GM19324 (cell line): ENCODE measurements around the gene MSMP.

Experiments
- ATAC-seq: cut with Tn5 transposase; IDR thresholded peaks from one replicate; pipeline ENCODE4 v1.9.1; 2021; ENCODE audit warnings: mild to moderate bottlenecking, moderate library complexity; ENCODE audit not compliant: unreplicated experiment, low FRiP score

The MSMP gene

DNA sequence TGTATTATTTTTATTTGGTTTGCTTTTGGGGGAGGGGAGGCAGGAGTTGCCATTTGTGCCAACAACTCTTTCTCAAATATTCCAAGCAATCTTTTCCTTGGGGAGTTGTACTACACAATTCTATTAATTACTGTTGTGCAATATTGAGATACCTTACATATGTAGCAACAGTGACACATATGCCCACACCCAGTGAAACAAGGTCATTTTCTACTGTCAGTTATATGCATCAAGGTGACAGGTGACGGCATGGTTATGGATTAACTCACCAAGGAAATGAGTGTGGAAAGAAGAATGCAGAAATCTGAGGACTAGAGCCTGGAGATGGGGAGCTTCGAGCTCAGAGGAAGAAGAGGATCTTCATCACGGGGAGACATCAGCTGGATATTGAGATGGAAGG lies 17.9 kb upstream of the MSMP start:
- no peak for ATAC-seq

- no peak for ATAC-seq
Observed at GRCh38 chr9:35771534-35771933, 17.5 kb upstream of the MSMP start.

DNA sequence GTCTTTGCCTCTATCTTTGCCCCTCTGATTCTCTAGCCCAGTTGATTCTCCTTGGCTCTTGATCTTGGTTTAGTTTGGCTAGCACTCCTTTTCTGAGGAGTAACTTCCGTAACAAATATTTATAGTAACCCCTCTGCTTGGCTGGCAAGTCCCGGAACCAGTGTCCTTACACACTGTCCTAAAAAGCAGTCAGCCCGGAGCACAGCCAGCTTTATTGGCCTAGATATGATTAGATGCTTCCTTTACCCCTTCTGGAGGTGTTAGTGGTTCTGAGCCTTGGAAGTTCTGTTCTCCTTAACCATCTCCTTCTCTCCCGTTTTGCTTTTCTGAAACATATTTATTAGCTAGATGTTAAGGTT lies 17.0 kb upstream of the MSMP start:
- no peak for ATAC-seq

- no peak for ATAC-seq
Observed at GRCh38 chr9:35769763-35770162, 15.7 kb upstream of the MSMP start.

GRCh38 chr9:35767458-35767857 lies 13.4 kb upstream of the MSMP start:
- ATAC-seq, result no peak

GRCh38 chr9:35766997-35767396 lies 12.9 kb upstream of the MSMP start:
- ATAC-seq, result no peak

- no peak for ATAC-seq
Observed at GRCh38 chr9:35763803-35764202, 9.7 kb upstream of the MSMP start.

DNA sequence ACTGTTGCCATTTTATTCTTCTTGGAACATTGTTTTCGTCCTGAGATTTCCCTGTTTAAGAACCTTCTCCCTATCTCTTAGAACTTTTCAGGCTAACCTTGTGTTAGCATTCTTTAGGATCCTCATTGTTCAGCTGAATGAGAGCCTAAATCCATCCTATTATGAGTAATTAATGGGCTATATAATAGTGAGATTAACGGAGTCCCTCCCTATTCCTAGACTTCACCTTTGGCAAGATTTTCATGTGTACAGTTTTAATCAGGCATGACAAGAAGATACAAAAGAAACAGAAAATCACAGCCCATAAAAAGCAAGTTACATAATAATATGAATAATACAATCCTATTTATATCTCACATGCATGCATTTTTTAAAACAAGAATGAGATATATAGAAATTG lies 9.1 kb upstream of the MSMP start:
- no peak for ATAC-seq

- no peak for ATAC-seq
Observed at GRCh38 chr9:35760651-35761050, 6.6 kb upstream of the MSMP start.

- no peak for ATAC-seq
Observed at GRCh38 chr9:35759795-35760194, 5.7 kb upstream of the MSMP start.

DNA sequence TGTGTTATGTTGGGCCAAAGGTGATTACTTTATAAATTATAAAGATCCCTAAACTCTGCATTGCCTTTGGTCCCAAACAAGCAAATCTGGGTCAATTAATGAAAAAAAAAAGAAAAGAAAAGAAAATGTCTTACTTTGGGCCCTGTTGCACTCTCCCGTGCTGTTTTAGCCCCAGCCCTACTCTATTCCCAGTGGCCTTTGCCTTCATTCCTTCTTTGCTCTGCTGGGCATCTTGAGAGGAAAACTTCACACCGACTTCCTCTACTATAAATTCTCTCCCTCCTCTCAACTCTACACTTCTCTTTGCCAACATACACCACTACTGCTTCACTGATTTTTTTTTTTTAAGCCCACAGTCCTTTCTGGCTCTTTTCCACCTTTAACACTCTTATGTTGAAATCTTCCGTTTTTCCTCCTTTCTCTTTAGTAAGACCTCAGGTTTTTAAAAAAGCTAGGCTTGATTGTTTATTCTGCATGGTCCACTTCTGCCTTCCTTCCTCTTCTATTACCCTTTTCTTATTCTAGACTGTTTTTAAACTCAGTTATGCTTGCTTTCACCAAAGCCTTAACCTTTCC lies 4.5 kb upstream of the MSMP start:
- ATAC-seq, result no peak

DNA sequence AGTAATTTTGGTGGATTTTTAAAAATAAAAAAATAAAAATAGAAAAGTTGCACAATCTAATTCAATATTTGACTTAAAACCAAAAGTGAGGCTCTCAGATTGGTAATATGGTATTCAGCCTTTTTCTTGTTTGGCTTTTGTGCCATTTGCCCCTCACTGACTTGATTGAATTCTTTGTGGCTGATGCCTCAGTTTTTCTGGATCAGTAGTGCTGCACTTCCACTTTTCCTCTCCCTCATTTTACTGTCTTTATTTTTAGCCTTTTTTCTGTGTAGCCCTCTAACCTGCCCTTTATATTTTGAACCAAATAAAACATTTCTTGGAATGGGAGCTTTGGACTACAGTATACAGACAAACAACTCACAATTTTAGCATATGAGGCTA lies 3.8 kb upstream of the MSMP start:
- no peak for ATAC-seq

DNA sequence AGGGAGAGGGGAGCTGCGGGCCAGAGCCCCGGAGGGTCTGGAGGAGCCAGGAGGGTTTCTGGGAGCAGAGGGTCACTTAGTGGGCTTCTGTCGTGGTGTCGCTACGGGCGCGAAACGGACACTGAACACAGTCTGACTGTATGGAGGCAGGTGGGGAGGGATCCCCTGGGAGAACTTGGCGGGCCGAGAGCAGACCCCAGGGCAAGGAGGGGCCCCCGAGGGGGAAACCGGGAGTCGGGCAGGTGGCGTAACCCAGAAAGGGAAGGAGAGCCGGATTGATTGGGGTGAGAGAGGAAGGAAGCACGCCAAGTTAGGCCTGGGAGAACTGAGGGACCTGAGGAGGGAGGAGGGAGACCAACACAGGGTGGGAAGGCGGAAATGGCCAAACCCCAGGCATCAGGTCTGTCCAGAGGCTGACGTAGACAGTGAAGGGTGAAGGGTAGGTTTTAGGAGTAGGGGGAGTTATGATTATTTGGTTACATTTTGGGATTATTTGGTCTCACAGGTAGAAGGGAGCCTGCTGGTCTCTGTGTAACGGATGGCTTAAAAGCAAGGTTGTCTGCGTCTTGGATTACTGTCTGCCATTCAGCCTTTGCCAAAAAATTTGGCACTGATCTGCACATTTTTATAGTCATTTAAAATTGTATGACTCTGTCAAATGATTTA lies 3.3 kb upstream of the MSMP start:
- peak; percentile 30 for ATAC-seq

DNA sequence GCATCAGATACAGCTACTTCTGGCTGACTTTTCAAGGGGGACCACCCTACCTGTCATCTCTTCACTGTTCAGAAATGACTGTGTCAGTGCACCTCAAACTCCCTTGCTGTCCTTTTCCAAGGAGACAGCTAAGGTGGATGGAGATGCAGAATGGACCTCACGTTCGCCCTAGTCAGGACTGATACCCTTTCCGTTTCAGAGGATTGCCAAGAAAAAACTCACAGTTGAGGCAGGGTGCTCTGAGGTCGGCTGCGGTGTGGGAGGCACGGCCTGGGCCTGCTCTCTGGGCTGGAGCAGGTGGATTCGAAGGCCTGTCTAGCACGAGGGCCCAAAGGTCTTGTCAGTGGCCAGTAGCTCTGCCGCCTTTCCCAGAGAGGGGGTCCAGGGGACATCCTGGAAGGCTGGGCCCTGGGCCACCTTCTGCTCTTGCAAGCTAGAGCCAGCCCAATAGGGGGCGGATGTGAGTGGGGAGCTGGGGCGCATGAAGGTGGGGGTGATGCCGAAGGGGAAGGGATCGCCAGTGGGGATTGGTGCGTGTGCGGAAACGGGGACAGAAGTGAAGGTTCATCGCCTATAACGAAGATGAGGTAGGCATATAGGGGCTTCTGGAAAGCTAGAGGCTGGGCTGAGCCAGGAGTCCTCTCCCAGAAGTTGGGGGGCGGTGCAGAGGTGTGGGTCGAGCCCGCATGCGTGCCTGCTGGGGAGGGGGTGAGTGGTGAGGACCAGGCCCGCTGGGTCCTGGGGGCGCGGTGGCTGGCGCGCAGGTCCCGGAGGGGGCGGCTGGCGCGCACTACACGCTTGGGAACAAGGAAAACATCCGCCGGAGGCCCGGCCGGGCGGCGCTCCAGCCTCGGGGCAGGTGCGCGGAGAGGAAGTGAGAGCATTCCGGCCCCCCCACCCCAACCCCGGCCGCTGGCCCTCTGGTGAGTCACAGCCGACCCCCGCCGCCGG lies 2.5 kb upstream of the MSMP start:
- ATAC-seq, result peak; percentile 65

- no peak for ATAC-seq
Observed at GRCh38 chr9:35755071-35755470, 995 bp upstream of the MSMP start.

DNA sequence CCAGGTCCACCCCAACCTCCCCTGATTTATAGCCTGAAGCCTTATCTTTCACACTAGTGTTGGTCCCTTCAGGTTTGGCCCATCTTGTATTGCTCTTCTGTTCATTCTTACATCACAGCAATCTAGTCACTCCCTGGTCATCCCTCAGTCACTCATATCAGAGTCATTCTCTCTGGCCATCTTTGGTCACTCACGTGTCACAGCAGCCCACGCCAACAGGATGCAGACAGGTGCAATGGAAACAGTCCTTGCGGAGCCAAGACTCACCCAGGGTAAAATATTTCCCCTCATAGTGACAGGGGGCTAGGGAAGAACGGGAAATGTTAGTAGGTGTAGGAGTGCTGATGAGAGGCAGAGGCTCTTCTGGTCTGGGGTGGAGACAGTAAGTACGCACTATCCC lies 610 bp downstream of the MSMP start:
- no peak for ATAC-seq

DNA sequence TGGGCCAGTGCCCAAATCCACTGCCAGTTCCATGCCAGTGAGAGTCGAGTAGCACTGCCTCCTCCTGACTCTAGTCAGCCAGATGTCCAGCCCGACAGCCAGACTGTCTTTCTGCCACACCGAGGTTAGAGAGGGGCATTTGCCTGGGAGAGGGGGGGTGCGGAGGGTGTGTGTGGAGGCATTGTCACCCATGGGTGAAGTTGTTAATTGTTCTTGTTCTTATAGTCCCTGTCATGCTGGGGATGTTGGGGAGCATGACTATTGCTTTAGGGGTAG lies 3.9 kb downstream of the MSMP start:
- ATAC-seq, result no peak

DNA sequence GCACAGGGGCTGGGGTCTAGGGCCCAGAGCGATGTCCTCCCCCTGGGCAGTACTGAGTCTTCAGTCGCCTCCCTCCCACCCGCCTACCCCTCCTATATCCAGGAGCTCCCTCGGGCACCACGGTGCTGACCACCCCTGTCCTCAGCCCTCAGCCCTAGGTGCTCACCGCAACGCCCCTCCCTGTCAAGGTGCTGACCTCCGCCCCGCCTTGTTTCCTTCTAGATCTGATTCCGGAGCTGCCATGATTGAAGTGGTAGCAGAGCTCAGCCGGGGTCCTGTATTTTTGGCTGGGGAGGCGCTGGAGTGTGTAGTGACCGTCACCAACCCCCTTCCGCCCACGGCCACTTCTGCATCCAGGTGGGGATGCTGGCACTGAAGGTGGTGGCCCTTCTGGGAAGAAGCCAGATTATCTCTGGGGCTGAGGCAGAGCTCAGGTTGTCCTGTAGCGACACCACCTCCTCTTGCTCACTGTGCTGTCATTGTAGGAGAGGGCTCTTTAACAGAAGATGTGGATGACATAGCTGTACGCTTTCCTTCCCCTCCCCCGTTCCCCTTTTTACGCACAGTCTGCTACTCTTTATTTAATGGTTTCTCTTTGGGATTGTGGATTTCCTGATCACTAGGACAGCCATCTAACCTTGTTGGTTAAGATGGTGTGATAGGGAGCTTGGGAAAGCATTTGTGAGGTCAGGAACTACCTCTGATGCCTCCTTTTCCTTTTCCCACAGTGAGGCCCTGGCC lies 4.4 kb downstream of the MSMP start:
- ATAC-seq, result peak; percentile 32

DNA sequence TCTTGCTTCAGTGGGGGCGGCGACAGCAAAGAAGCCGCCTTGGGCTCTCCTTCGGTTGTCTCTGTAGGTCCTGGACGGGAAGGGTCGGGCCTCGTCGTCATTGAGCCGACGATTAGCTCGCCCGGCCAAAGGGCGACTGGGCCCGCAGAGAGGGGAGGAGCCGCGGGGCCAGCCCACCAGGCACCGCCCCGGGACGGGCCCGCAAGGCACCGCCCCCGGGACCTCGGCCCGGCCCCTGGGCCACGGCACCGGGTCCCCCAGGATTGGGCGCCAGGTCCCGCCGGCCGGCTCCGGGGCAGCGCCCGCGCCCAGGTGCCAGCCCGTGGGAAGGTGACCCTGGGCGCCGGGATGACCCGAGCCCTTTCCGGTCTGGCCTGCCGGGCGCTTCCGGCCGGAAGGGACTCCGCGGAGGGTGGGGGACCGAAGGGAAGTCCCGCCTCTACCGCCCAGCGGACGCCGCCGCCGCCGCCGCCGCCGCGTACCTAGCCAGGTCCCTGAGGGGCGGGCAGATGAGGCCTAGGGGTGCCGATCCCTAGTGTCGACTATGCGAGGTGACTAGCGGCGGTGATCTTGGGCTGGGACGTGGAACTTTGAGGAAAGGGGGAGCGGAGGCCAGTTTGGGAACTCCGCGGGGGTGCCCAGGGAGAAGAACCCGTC lies 5.1 kb downstream of the MSMP start, which contains the start of the genes GBA2 and RGP1:
GBA2 (minus strand) TSS at position 371 of the 657 bp plus-strand sequence. CDS start 524 bp downstream, outside the sequence.
RGP1 (plus strand) TSS at position 430 of the 657 bp plus-strand sequence. CDS start 469 bp downstream, outside the sequence.
- ATAC-seq, result peak; percentile 78

GRCh38 chr9:35748242-35748857 lies 5.7 kb downstream of the MSMP start:
- ATAC-seq, result peak; percentile 6
